NCI-H1436 (cell line): Measurements from ENCODE around the gene ZNF420.
"Not testable (repeated sequence)": the region's sequence is repeated elsewhere in the genome, so short reads cannot be mapped to it uniquely, and the experiment has no call there.

Experiments
- DNase-seq: peaks from one replicate; lab custom pipeline; 2025; lab: John Stamatoyannopoulos, UW

The ZNF420 gene

GRCh38 chr19:37077934-37078716, at the start of gene ZNF420:
TSS of gene ZNF420 (plus strand) at chr19:37078433. CDS start at chr19:37089119, 10,686 bp downstream.
- DNase-seq: peak; percentile 94

- no peak for DNase-seq
Observed at GRCh38 chr19:37045140-37045539, 33.1 kb upstream of the ZNF420 start.

- DNase-seq: no peak
Observed at GRCh38 chr19:37055330-37055729, 22.9 kb upstream of the ZNF420 start.

GRCh38 chr19:37056776-37057175, 21.5 kb upstream of the ZNF420 start:
- DNase-seq: no peak

GRCh38 chr19:37059142-37059541, 19.1 kb upstream of the ZNF420 start:
- no peak for DNase-seq

GRCh38 chr19:37064886-37065285, 13.3 kb upstream of the ZNF420 start:
- DNase-seq: not testable (repeated sequence)

- DNase-seq: no peak
Observed at GRCh38 chr19:37074111-37074510, 4.1 kb upstream of the ZNF420 start.

GRCh38 chr19:37074819-37075362, 3.3 kb upstream of the ZNF420 start:
- no peak for DNase-seq

- DNase-seq: not testable (repeated sequence)
Observed at GRCh38 chr19:37076524-37076923, 1.7 kb upstream of the ZNF420 start.

- no peak for DNase-seq
Observed at GRCh38 chr19:37077501-37077933, 716 bp upstream of the ZNF420 start.

- no peak for DNase-seq
Observed at GRCh38 chr19:37078717-37079032, 442 bp downstream of the ZNF420 start.

GRCh38 chr19:37079238-37079637, 1.0 kb downstream of the ZNF420 start:
- no peak for DNase-seq

GRCh38 chr19:37082307-37082706, 4.1 kb downstream of the ZNF420 start:
- no peak for DNase-seq

- no peak for DNase-seq
Observed at GRCh38 chr19:37087110-37087509, 8.9 kb downstream of the ZNF420 start.

- no peak for DNase-seq
Observed at GRCh38 chr19:37095859-37096258, 17.6 kb downstream of the ZNF420 start.

- DNase-seq: no peak
Observed at GRCh38 chr19:37098570-37098969, 20.3 kb downstream of the ZNF420 start.

- not testable (repeated sequence) for DNase-seq
Observed at GRCh38 chr19:37104135-37104534, 25.9 kb downstream of the ZNF420 start.

GRCh38 chr19:37111753-37112152, 33.5 kb downstream of the ZNF420 start:
- not testable (repeated sequence) for DNase-seq

GRCh38 chr19:37114001-37114400, 35.8 kb downstream of the ZNF420 start:
- DNase-seq: no peak

- not testable (repeated sequence) for DNase-seq
Observed at GRCh38 chr19:37122093-37122492, 43.9 kb downstream of the ZNF420 start.

GRCh38 chr19:37127999-37128820, 50.0 kb downstream of the ZNF420 start:
- no peak for DNase-seq

- DNase-seq: no peak
Observed at GRCh38 chr19:37128821-37129177, 50.6 kb downstream of the ZNF420 start.

- DNase-seq: no peak
Observed at GRCh38 chr19:37136111-37136510, 57.9 kb downstream of the ZNF420 start.
